Measurements from ENCODE around the gene S100B. TPM values are rescaled to one million over a fixed set of nuclear protein-coding genes. Genes with fewer than 3 reads are reported as not detected.

Gene S100B
- total and polyA plus RNA-seq, 2 of the 8 experiments (the other 6 are each of a cell fraction or from before 2014, with no cell fraction given) = 0.36 to 0.69 TPM

DNA sequence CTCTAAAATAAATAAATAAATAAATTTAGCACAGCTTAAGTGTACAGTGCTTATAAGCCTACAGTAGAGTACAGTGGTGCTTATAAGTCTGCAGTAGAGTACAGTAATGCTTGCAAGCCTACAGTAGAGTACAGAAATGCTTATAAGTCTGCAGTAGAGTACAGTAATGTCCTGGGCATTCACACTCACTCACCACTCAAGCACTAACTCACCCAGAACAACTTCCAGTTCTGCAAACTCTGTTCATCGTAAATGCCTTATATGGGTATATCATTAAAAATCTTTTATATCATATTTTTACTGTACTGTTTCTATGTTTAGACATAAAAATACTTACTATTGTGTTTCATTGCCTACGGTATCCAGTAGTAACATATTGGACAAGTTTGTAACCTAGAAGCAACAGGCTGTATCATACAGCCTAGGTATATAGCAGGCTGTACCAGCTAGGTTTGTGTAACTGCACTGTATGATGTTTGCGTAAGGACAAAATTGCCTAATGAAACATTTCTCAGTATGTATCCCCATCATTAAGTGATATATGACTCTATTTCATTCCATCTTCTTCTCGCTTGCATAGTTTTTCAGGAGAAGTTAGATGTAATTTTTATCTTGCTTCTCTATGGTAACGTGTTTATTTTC is 14.0 kb upstream of the S100B start:
- Histone ChIP-seq H2BK120ac (replicated peaks; ENCODE audit: low read depth, low read length) (no peak overlapping the region), H3K23ac (ENCODE audit: insufficient read length) (no peak overlapping the region), H3K4me1 (replicated peaks in 1 of 4; ENCODE audit: control insufficient read depth in 3 of 4, insufficient read depth in 4 of 4, low read length in 3 of 4) (no peaks in the 10 kb centered on the region; a peak in 2 of 7 replicates), H2BK5ac (ENCODE audit: low read depth, low read length) (no peak overlapping the region), H3K4me2 (ENCODE audit: insufficient read depth in 1 of 2, low read depth in 2 of 2, low read length in 2 of 2) (no peak overlapping the region), H3K36me3 (ENCODE audit: control insufficient read depth in 2 of 4, insufficient read depth in 4 of 4, low read length in 3 of 4) (no peaks in the 10 kb centered on the region), H2BK20ac (ENCODE audit: low read length) (no peak overlapping the region), H4K8ac (ENCODE audit: extremely low read depth, insufficient read depth, low read length) (no peak overlapping the region), H3K9ac (replicated peaks in 1 of 4; ENCODE audit: extremely low read depth in 1 of 4, low read depth in 3 of 4, low read length in 3 of 4) (no peak overlapping the region), H3K9me3 (ENCODE audit: insufficient read depth in 2 of 2, low read depth in 1 of 2, low read length in 1 of 2) (no peaks in the 10 kb centered on the region), H3K79me1 (ENCODE audit: low read depth, low read length) (no peaks in the 10 kb centered on the region), H4K20me1 (replicated peaks in 1 of 2; ENCODE audit: control insufficient read depth in 1 of 2, insufficient read depth in 2 of 2, low read length in 2 of 2) (no peaks in the 10 kb centered on the region), H3K14ac (ENCODE audit: insufficient read length) (no peak overlapping the region), H2AK5ac (ENCODE audit: low read depth, low read length) (no peak overlapping the region), H3K4ac (replicated peaks; ENCODE audit: insufficient read length, low read depth, low read length) (no peak overlapping the region), H2BK12ac (ENCODE audit: low read depth, low read length) (no peak overlapping the region), H4K5ac (ENCODE audit: insufficient read length, low read depth, low read length) (no peak overlapping the region), H2BK15ac (ENCODE audit: low read length) (no peak overlapping the region), H3K27ac (ENCODE audit: low read depth, low read length) (no peak overlapping the region), H3K27me3 (replicated peaks in 1 of 4; ENCODE audit: control insufficient read depth in 3 of 4, extremely low read depth in 1 of 4, insufficient read depth in 3 of 4, low read length in 3 of 4) (no peaks in the 10 kb centered on the region), H3K56ac (replicated peaks; ENCODE audit: insufficient read length, low read depth, low read length) (no peak overlapping the region), H3K4me3 (ENCODE audit: extremely low read depth in 1 of 4, insufficient read depth in 2 of 4, low read depth in 3 of 4, low read length in 4 of 4) (no peak overlapping the region), H2AFZ (ENCODE audit: low read length) (no peak overlapping the region), H4K91ac (replicated peaks; ENCODE audit: insufficient read length, low read length) (no peak overlapping the region), H3K18ac (ENCODE audit: extremely low read depth, low read length) (no peak overlapping the region), H3K79me2 (ENCODE audit: control insufficient read depth in 1 of 2, insufficient read depth in 2 of 2, low read length in 2 of 2) (no peaks in the 10 kb centered on the region), H3K23me2 (ENCODE audit: low read depth, low read length) (no peaks in the 10 kb centered on the region)
- TF ChIP-seq CBX8 (IDR thresholded peaks at IDR 0.05; ENCODE audit: borderline replicate concordance, low read depth, low read length) (no peak), KDM1A (IDR thresholded peaks at IDR 0.05; ENCODE audit: borderline replicate concordance, low read length) (no peak), JUND (IDR thresholded peaks at IDR 0.05; ENCODE audit: low read length) (no peak), BACH1 (IDR thresholded peaks at IDR 0.05; ENCODE audit: low read length) (no peak)
- DNase-seq (ENCODE audit: low read depth in 1 of 2, low spot score in 2 of 2) (no peak), FAIRE-seq (no peak)
- 88% methylated on average over 5 of the region's 5 CpGs; no CpG with 5 or more reads in 1 of the 2 experiments for WGBS, 2 experiments (ENCODE audit: extremely low coverage in 1 of 2, insufficient coverage in 1 of 2, insufficient read length in 1 of 2, insufficient replicate concordance in 2 of 2, low coverage in 1 of 2, low lambda C conversion rate in 2 of 2, missing lambda C conversion rate in 1 of 2)
- ChIA-PET CTCF (ENCODE audit: partially characterized antibody) (interaction anchor here (1.1 to 1.3 kb wide), 4 partner anchors 11 to 21 kb away, joined by 3 to 11 read pairs (median 4); partner anchors contain the start of gene PRMT2), POLR2A (ENCODE audit: partially characterized antibody) (interaction anchor here (3.3 kb wide), 1 partner anchor 16 kb away, joined by 18 read pairs; the partner anchor contains the start of gene PRMT2)

Data from H1 (cell line).